KMS-11 (cell line): ENCODE data around the gene NAA35.

Source experiments
- H2AFZ ChIP-seq: fragments of 200-600 bp; sonication (generic); 2 replicates; pipeline ENCODE4 v1.6.1; 2016; ENCODE audit warnings: antibody characterized with exemption, mixed run types, low read depth
- H3K27ac ChIP-seq: fragments of 200-600 bp; sonication (generic); 2 replicates; pipeline ENCODE4 v1.6.1; 2016; ENCODE audit warnings: mild to moderate bottlenecking, mixed run types
- H3K27me3 ChIP-seq: fragments of 200-600 bp; sonication (generic); 2 replicates; pipeline ENCODE4 v1.6.1; 2017; ENCODE audit warnings: mild to moderate bottlenecking, low read depth, mixed run types, moderate library complexity; ENCODE audit not compliant: insufficient read depth
- H3K36me3 ChIP-seq: fragments of 200-600 bp; sonication (generic); 2 replicates; pipeline ENCODE4 v1.6.1; 2017; ENCODE audit warnings: mild to moderate bottlenecking, mixed run types; ENCODE audit not compliant: insufficient read depth
- H3K4me1 ChIP-seq: fragments of 200-600 bp; sonication (generic); 2 replicates; pipeline ENCODE4 v1.6.1; 2016; ENCODE audit warnings: mild to moderate bottlenecking, low read depth, mixed run types; ENCODE audit not compliant: poor library complexity, severe bottlenecking
- H3K4me2 ChIP-seq: fragments of 200-600 bp; sonication (generic); 2 replicates; pipeline ENCODE4 v1.7.0; 2016; ENCODE audit warnings: mild to moderate bottlenecking, mixed run types
- H3K4me3 ChIP-seq: fragments of 200-600 bp; sonication (generic); IDR thresholded peaks from 2 replicates; pipeline ENCODE4 v1.6.1; 2017; ENCODE audit warnings: low read depth, low read length, mixed read lengths; ENCODE audit not compliant: insufficient read depth
- H3K79me2 ChIP-seq: fragments of 200-600 bp; sonication (generic); 2 replicates; pipeline ENCODE4 v1.6.1; 2016; ENCODE audit warnings: low read depth, mixed run types; ENCODE audit not compliant: insufficient read depth
- H3K9ac ChIP-seq: fragments of 200-600 bp; sonication (generic); 2 replicates; pipeline ENCODE4 v1.6.1; 2016; ENCODE audit warnings: mild to moderate bottlenecking, mixed run types
- H4K20me1 ChIP-seq: fragments of 200-600 bp; sonication (generic); 2 replicates; pipeline ENCODE4 v1.6.1; 2016; ENCODE audit warnings: mild to moderate bottlenecking, mixed run types; ENCODE audit not compliant: insufficient read depth
- CTCF ChIP-seq: fragments of 200-600 bp; sonication (generic); conservative IDR thresholded peaks from 2 replicates; pipeline ENCODE4 v1.6.1; 2017; ENCODE audit warnings: low read depth, mild to moderate bottlenecking, antibody characterized with exemption, low read length, moderate library complexity, mixed read lengths

The NAA35 gene

GRCh38 chr9:86043999-86044398 is 103.1 kb downstream of the NAA35 start:
- H3K4me1 ChIP-seq, result no peaks in the 10 kb centered on the region
- no peaks in the 10 kb centered on the region for H3K27me3 ChIP-seq
- no peak overlapping the region for H3K27ac ChIP-seq
- no peaks in the 10 kb centered on the region for H3K36me3 ChIP-seq
- H2AFZ ChIP-seq, result no peak overlapping the region
- H4K20me1 ChIP-seq, result no peaks in the 10 kb centered on the region
- H3K4me3 ChIP-seq, result no peak overlapping the region
- H3K4me2 ChIP-seq, result no peak overlapping the region
- 0 out of 2 replicates have a peak, but pooled peaks have one; percentile 31 for TF ChIP-seq CTCF
- no peak overlapping the region for H3K9ac ChIP-seq
- no peaks in the 10 kb centered on the region for H3K79me2 ChIP-seq

DNA sequence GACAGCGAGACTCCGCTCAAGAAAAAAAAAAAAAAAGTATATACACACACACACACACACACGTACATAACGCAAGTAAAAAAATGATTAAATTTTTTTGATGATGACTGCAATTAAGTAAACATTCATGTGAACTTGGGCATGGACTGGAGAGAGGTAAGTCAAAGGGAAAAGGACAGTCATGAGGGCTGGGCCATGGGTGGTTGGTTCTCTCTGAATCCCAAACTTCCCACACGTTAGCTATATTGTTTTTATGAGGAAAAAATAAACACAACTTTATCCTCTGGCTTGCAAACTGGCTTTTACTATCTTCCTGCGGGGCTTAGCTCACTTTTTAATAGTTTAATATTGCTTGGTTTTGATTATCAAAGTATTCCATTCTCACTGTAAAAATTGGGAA is 104.7 kb downstream of the NAA35 start:
- H3K27me3 ChIP-seq, result no peaks in the 10 kb centered on the region
- TF ChIP-seq CTCF, result no peak
- no peaks in the 10 kb centered on the region for H4K20me1 ChIP-seq
- no peak overlapping the region for H3K4me2 ChIP-seq
- H3K27ac ChIP-seq, result no peak overlapping the region
- H3K4me3 ChIP-seq, result no peak overlapping the region
- H3K4me1 ChIP-seq, result no peaks in the 10 kb centered on the region
- no peaks in the 10 kb centered on the region for H3K36me3 ChIP-seq
- H3K9ac ChIP-seq, result no peak overlapping the region
- no peak overlapping the region for H2AFZ ChIP-seq
- no peaks in the 10 kb centered on the region for H3K79me2 ChIP-seq

DNA sequence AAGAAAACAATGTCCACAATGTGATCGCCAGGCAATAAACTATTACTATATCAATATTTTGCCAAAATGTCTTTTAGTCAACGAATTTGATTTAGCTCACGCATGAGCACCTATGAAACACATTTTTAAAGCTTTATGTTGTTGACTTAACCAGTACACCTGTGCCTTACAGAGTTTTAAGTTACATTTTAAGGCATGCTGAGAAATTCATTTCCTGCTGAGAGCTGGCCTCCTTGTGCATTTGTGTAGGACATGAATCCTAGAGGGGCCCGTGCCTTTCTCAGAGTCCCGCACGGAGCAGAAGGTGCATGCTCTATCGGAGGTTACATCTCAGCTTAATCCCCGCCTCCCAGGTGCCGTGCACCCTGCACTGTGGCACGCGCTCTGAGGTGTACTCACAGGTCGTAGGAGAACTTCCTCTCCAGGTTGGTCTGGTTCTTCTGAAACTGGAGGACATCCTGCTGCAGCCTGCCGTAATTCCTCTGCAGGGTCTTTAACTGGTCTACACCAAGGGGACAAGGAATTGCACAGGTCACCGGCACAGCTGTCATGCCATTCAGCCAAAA is 105.2 kb downstream of the NAA35 start:
- H3K4me2 ChIP-seq, result no peak overlapping the region
- H3K36me3 ChIP-seq, result no peaks in the 10 kb centered on the region
- no peaks in the 10 kb centered on the region for H3K4me1 ChIP-seq
- H3K27me3 ChIP-seq, result no peaks in the 10 kb centered on the region
- H3K9ac ChIP-seq, result no peak overlapping the region
- H3K4me3 ChIP-seq, result no peak overlapping the region
- no peaks in the 10 kb centered on the region for H3K79me2 ChIP-seq
- no peak overlapping the region for H3K27ac ChIP-seq
- TF ChIP-seq CTCF, result no peak
- H2AFZ ChIP-seq, result no peak overlapping the region
- H4K20me1 ChIP-seq, result no peaks in the 10 kb centered on the region

DNA sequence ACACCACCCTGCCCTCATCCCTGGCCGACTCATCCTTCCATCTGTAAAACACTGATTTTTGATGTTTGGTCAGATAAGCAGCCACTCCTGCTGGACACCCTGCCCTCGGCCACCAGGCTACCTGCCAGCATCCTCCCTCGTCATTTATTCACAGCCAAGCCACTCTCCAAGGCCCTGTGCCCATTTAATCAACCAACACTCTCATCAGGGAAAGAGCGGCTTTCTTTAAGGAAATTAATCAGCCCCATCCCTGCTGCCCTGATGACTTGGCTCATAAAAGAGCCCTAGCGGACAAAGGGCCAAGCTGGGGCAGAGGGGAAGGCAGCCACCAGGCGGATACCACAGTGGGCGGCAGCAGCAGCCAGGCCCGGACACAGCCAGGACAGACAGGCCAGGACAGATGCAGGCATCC is 106.0 kb downstream of the NAA35 start:
- Histone ChIP-seq H3K4me2 (no peak overlapping the region), H4K20me1 (no peaks in the 10 kb centered on the region), H3K36me3 (no peaks in the 10 kb centered on the region), H3K9ac (no peak overlapping the region), H3K27me3 (no peaks in the 10 kb centered on the region), H3K27ac (no peak overlapping the region), H3K79me2 (no peaks in the 10 kb centered on the region), H3K4me3 (no peak overlapping the region), H2AFZ (no peak overlapping the region), H3K4me1 (no peaks in the 10 kb centered on the region)
- no peak for TF ChIP-seq CTCF
